ENCODE data around the gene NUP93.

The NUP93 gene

DNA sequence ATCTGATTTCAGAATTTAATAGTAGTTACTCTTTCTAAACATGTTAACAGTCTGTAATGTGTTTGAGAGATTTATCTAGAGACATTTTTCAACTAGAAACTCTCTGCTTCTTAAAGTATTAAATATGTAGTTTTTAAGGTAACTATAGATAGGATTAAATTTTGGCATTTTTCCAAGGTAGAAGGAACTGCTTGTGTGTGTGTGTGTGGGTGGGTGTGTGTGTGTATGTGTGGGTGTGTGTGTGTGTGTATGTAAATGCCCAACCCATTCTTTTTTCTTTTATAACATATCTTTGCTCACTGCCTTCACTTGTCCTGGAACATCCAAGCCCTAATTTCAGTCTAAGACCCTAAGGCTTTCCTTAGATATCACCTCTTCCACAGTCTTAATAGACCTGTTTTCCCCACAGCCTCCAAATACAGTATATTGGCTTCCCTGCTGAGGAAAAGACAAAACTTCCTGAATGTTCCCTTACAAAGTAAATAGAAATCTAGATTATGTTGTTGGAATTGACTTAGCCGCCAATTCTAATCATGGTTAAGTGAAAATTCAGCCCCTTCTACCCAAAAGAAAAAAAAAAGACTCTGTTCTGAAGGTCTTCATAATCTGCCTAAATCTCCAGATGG is 33.5 kb downstream of the NUP93 start:
- TF ChIP-seq, protein P1, sequence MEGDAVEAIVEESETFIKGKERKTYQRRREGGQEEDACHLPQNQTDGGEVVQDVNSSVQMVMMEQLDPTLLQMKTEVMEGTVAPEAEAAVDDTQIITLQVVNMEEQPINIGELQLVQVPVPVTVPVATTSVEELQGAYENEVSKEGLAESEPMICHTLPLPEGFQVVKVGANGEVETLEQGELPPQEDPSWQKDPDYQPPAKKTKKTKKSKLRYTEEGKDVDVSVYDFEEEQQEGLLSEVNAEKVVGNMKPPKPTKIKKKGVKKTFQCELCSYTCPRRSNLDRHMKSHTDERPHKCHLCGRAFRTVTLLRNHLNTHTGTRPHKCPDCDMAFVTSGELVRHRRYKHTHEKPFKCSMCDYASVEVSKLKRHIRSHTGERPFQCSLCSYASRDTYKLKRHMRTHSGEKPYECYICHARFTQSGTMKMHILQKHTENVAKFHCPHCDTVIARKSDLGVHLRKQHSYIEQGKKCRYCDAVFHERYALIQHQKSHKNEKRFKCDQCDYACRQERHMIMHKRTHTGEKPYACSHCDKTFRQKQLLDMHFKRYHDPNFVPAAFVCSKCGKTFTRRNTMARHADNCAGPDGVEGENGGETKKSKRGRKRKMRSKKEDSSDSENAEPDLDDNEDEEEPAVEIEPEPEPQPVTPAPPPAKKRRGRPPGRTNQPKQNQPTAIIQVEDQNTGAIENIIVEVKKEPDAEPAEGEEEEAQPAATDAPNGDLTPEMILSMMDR (IDR thresholded peaks at IDR 0.05; ENCODE audit: low read length, missing control alignments) = no peak
- no peak for DNase-seq (ENCODE audit: low read depth)
- H3K4me3 ChIP-seq (replicated peaks; ENCODE audit: low read depth, low read length) = no peak overlapping the region

DNA sequence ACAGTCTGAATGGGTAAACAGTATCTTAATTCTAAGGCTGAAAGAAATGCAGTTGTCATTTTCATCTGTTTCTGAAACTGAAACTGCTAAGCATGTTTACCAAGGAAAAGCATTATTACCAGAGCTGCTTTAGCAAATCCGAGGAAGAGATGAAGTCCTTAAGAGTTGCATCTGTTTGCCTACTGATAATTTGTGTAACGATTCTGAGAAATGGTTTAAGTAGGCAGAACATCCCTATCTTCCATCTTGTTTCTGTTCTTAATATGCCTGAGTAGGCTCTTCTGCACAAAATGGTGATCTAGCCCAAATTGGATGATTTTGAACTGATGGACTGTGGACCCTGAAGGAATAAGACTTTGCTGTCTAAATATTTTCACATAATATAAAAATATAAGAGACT is 34.9 kb downstream of the NUP93 start:
- TF ChIP-seq, protein P1 (IDR thresholded peaks at IDR 0.05; ENCODE audit: low read length, missing control alignments) = no peak
- no peak overlapping the region for H3K4me3 ChIP-seq (replicated peaks; ENCODE audit: low read depth, low read length)
- no peak for DNase-seq (ENCODE audit: low read depth)

DNA sequence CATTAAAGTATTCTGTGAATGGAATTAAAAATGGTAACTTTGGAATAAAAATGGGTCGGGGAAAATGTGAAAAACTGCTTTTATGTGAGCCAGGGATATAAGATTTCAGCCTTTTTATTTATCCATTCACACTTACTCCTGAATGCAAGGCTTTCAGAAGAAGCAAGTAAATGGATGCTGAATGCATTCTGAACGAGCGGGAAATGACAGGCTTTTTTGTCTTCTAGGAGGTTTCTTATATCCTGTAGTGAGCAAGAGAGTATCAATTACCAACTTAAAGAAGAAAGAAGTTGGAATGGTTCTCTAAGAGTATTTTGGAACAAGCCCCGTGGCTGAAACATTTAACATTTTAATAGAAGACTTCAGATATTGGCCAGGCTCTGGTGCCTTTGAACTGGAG is 36.0 kb downstream of the NUP93 start:
- no peak overlapping the region for H3K4me3 ChIP-seq (replicated peaks; ENCODE audit: low read depth, low read length)
- DNase-seq (ENCODE audit: low read depth) = no peak
- TF ChIP-seq, protein P1 (IDR thresholded peaks at IDR 0.05; ENCODE audit: low read length, missing control alignments) = no peak

DNA sequence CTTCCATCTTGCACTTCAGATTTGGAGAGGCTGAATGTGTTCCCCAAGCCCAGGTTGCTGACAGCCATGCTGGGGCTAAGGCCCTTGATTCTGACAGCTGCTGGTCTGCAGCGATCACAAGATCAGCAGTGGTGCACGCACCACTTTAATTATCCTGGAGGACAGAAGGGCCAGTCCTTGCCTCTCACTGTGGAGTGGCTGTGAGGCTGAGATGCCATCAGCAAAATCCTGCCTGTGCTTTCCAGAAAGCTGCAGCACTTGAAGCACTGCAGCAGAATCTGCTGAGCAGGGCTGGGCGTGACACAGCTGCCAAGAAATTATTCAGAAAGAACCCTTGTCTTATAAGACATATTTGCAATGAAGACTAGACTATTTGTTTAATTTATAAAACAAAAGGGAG is 37.1 kb downstream of the NUP93 start:
- no peak for DNase-seq (ENCODE audit: low read depth)
- H3K4me3 ChIP-seq (replicated peaks; ENCODE audit: low read depth, low read length) = no peak overlapping the region
- TF ChIP-seq, protein P1 (IDR thresholded peaks at IDR 0.05; ENCODE audit: low read length, missing control alignments) = no peak

DNA sequence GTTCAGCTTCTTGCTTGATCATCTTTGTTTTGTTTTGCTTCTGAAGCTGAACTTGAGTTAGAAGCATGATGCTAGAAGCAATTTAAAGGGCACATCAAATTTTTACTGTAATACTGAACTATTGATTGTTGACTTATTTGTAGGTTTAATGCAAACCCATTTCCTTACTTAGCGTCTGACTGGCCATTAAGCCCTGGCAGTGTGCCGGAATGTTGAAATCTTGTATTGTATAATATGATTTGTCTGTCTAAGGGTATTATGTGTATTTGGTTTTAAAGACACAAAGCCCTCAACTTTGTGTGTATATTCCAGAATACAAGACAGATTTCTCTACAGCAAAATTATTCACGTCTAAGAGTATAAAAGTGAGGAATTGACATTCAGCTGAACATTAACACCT is 39.7 kb downstream of the NUP93 start:
- TF ChIP-seq, protein P1 (IDR thresholded peaks at IDR 0.05; ENCODE audit: low read length, missing control alignments) = no peak
- H3K4me3 ChIP-seq (replicated peaks; ENCODE audit: low read depth, low read length) = no peak overlapping the region
- DNase-seq (ENCODE audit: low read depth) = peak; percentile 23

DNA sequence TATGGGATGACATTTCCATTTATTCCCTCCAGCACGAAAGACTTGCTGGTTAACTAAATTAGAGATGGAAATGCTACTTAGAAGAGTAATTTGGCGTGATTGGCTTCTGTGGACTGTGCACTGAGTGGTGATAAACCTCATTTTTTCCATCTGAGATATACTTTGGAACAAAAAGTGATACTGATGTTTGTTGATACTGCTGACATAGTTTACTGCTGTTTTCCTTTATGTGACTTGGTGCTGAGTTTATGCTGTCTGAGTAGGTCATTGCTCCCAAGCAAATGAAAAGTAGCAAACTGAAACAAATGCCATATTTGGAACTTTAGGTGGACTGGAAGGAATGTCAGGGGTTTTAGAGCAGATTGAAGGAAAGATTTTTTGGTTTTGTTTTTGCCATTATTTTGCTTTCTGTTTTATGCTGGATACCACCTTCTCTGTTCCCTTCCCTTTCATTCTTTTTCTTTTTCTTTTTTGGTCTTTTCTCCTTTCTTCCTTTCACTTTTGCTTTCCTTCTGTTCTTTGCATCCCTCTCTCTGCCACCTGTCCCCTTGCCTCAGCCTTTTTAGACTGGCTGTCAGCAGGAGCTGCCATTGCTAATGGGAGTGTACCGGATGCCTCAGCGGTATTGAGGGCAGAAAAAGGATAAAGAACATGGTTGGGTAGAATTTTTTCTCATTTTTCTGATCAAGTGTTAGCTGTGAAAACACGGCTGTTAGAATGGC is 41.8 kb downstream of the NUP93 start:
- no peak overlapping the region for H3K4me3 ChIP-seq (replicated peaks; ENCODE audit: low read depth, low read length)
- DNase-seq (ENCODE audit: low read depth) = no peak
- TF ChIP-seq, protein P1 (IDR thresholded peaks at IDR 0.05; ENCODE audit: low read length, missing control alignments) = no peak

DNA sequence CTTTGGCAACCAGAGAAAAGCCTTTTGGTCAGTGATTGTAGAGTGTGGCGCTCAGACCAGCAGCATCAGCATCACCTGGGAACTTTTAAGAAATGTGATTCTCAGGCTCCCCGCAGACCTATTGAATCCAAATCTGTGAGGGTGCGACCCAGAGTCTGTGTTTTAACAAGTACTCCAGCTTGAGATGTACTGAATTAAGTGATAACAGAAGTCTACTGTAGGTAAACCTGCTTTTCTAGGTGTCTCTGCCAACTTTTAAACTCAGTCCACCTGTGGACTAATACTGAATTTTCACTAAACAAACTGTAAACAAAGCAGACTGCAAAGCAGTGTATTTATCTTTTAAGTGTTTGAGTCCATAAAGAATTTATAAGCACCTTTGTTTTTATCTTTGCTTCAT is 43.6 kb downstream of the NUP93 start:
- TF ChIP-seq, protein P1 (IDR thresholded peaks at IDR 0.05; ENCODE audit: low read length, missing control alignments) = no peak
- no peak for DNase-seq (ENCODE audit: low read depth)
- H3K4me3 ChIP-seq (replicated peaks; ENCODE audit: low read depth, low read length) = no peak overlapping the region
